Inferior parietal cortex (tissue), 1 donor: Measurements from ENCODE around the gene KARS1.

Experiments used
- DNase-seq: peaks from one replicate; pipeline ENCODE4 v3.0.0-alpha.2; 2016; ENCODE audit errors: extremely low spot score

The KARS1 gene

GRCh38 chr16:75647492-75648264, at the start of gene KARS1, which contains the start of gene TERF2IP:
KARS1 (minus strand) TSS chr16:75647665; CDS start chr16:75647639, 26 bp downstream.
TERF2IP (plus strand) TSS chr16:75647773; CDS start chr16:75647883, 110 bp downstream.
- peak; percentile 97 for DNase-seq

GRCh38 chr16:75695708-75696107, 48.2 kb upstream of the KARS1 start:
- no peak for DNase-seq

- DNase-seq = no peak
Observed at GRCh38 chr16:75687361-75687760, 39.9 kb upstream of the KARS1 start.

- DNase-seq = no peak
Observed at GRCh38 chr16:75682308-75682707, 34.8 kb upstream of the KARS1 start.

- no peak for DNase-seq
Observed at GRCh38 chr16:75679366-75679765, 31.9 kb upstream of the KARS1 start.

- no peak for DNase-seq
Observed at GRCh38 chr16:75676909-75677308, 29.4 kb upstream of the KARS1 start, which contains the start of gene CPHXL2. CPHXL2 (minus strand) TSS chr16:75677009; CDS start chr16:75676999, 10 bp downstream.

GRCh38 chr16:75667503-75667902, 20.0 kb upstream of the KARS1 start:
- DNase-seq = no peak

GRCh38 chr16:75660726-75661302, 13.3 kb upstream of the KARS1 start:
- no peak for DNase-seq

GRCh38 chr16:75660321-75660720, 12.9 kb upstream of the KARS1 start:
- no peak for DNase-seq

GRCh38 chr16:75658175-75658574, 10.7 kb upstream of the KARS1 start:
- no peak for DNase-seq

GRCh38 chr16:75653922-75654321, 6.5 kb upstream of the KARS1 start:
- no peak for DNase-seq

- DNase-seq = peak; percentile 85
Observed at GRCh38 chr16:75648265-75649076, 1.0 kb upstream of the KARS1 start.

GRCh38 chr16:75647112-75647491, 363 bp downstream of the KARS1 start:
- DNase-seq = no peak

GRCh38 chr16:75644240-75645012, 3.0 kb downstream of the KARS1 start:
- no peak for DNase-seq

- no peak for DNase-seq
Observed at GRCh38 chr16:75640598-75640997, 6.9 kb downstream of the KARS1 start.

- no peak for DNase-seq
Observed at GRCh38 chr16:75635036-75635435, 12.4 kb downstream of the KARS1 start.

GRCh38 chr16:75632857-75633256, 14.6 kb downstream of the KARS1 start:
- DNase-seq = no peak

GRCh38 chr16:75630052-75630451, 17.4 kb downstream of the KARS1 start:
- no peak for DNase-seq

- no peak for DNase-seq
Observed at GRCh38 chr16:75629132-75629531, 18.3 kb downstream of the KARS1 start.

- DNase-seq = no peak
Observed at GRCh38 chr16:75628351-75628750, 19.1 kb downstream of the KARS1 start.

- DNase-seq = no peak
Observed at GRCh38 chr16:75627851-75628250, 19.6 kb downstream of the KARS1 start.

GRCh38 chr16:75626806-75627205, 20.7 kb downstream of the KARS1 start:
- DNase-seq = no peak
